Osteocyte (in vitro differentiated cells): ENCODE results near the gene TBCD. TPM values are rescaled to one million over a fixed set of nuclear protein-coding genes. Genes with fewer than 3 reads are reported as not detected.

ENCODE experiments used
- DNase-seq: peaks from one replicate; pipeline ENCODE4 v3.0.0; 2021; ENCODE audit warnings: mixed read lengths; ENCODE audit not compliant: unreplicated experiment; ENCODE audit errors: extremely low spot score
- H3K27ac Mint-ChIP-seq: one replicate; pipeline ENCODE4 v1.8.0; 2021; ENCODE audit warnings: mild to moderate bottlenecking, mixed read lengths; ENCODE audit not compliant: unreplicated experiment
- H3K27me3 Mint-ChIP-seq: one replicate; pipeline ENCODE4 v1.8.0; 2021; ENCODE audit warnings: mixed read lengths; ENCODE audit not compliant: unreplicated experiment
- H3K36me3 Mint-ChIP-seq: one replicate; pipeline ENCODE4 v1.8.0; 2021; ENCODE audit warnings: mixed read lengths; ENCODE audit not compliant: unreplicated experiment
- H3K4me1 Mint-ChIP-seq: one replicate; pipeline ENCODE4 v1.8.0; 2021; ENCODE audit warnings: mixed read lengths; ENCODE audit not compliant: unreplicated experiment
- H3K4me3 Mint-ChIP-seq: one replicate; pipeline ENCODE4 v1.8.0; 2021; ENCODE audit warnings: mild to moderate bottlenecking, moderate library complexity, mixed read lengths; ENCODE audit not compliant: unreplicated experiment
- H3K9me3 Mint-ChIP-seq: one replicate; pipeline ENCODE4 v1.8.0; 2021; ENCODE audit warnings: mixed read lengths; ENCODE audit not compliant: unreplicated experiment
- CTCF ChIP-seq: fragments of 200-600 bp; sonication (generic); IDR thresholded peaks from 2 replicates; pipeline ENCODE4 v1.5.0; 2021; ENCODE audit warnings: antibody characterized with exemption, mild to moderate bottlenecking, moderate library complexity
- total RNA-seq: library from RNA; stranded (reverse); gene quantifications from 2 replicates; pipeline ENCODE4 v1.2.1, GENCODE V29; 2021

The TBCD gene
- total RNA-seq, 1 donor from 2014 or later: 74.0 TPM

DNA sequence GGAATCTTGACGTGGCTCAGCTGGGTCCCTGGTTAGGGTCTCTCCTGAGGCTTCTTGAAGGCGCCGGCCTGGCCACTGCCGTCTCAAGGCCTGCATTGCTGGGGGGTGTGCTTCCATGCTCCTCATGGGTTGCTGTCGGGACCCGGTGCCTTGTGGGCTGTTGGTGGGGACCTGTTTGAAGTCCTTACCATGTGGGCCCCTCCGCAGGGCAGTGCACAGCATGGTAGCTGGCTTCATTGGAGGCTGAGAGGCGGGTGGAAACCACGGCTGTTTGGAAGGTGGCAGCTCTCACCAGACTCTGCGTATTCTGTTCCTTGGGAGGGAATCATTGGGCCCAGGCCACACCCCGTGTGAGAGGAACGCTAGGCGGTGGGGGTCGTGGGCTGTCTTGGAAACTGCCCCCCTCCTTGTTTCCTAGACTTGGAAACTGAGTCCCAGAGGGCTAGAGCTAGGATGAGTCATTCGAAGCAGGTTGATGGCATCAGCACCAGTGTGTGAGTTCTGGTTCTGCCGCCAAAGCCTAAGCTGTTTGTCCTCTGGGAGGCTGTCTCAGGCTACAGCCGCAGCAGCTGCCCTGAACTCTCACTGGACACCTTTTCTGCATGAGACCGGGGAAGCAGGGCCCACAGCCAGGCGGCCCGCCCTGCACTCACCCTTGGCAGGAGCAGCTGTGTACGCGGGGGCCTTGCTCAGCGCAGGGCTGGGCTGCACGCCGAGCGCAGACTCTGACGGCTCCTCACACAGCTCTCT, 52.8 kb downstream of the TBCD start:
- DNase-seq: no peak
- Mint-ChIP-seq H3K9me3 (no peaks in the 10 kb centered on the region), H3K27me3 (no peaks in the 10 kb centered on the region), H3K27ac (no peak overlapping the region), H3K36me3 (peaks cover 17% of the 10 kb centered on the region), H3K4me3 (no peak overlapping the region), H3K4me1 (peaks cover 12% of the 10 kb centered on the region)
- TF ChIP-seq CTCF: no peak

GRCh38 chr17:82805254-82805653, 53.4 kb downstream of the TBCD start:
- DNase-seq: no peak
- Mint-ChIP-seq H3K27ac (no peak overlapping the region), H3K4me1 (peaks cover 16% of the 10 kb centered on the region), H3K4me3 (no peak overlapping the region), H3K36me3 (peaks cover 14% of the 10 kb centered on the region), H3K9me3 (no peaks in the 10 kb centered on the region), H3K27me3 (no peaks in the 10 kb centered on the region)
- no peak for TF ChIP-seq CTCF

GRCh38 chr17:82805823-82806222, 54.0 kb downstream of the TBCD start:
- H3K4me3 Mint-ChIP-seq: no peak overlapping the region
- H3K9me3 Mint-ChIP-seq: no peaks in the 10 kb centered on the region
- peaks cover 19% of the 10 kb centered on the region for H3K4me1 Mint-ChIP-seq
- peaks cover 12% of the 10 kb centered on the region for H3K36me3 Mint-ChIP-seq
- no peak for TF ChIP-seq CTCF
- H3K27ac Mint-ChIP-seq: no peak overlapping the region
- no peaks in the 10 kb centered on the region for H3K27me3 Mint-ChIP-seq
- no peak for DNase-seq

DNA sequence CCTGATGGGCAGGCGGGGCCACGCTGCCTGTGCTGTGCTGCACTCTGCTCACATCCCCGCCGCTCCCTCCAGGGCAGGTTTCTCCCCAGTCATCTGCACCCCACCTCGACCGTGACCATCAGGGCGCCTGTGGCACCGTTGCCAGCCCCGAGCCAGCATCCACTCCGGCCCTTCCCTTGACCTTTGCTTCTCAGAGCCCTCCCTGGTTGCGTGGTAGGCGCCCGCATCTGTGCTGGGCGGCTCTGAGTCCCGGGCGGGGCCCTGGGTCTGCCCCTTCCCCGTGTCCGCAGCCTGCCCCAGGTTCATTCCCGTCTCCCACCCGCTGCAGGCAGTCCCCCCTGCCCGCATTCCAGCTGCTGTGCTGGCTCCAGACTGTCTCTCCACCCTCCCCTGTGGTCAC, 54.8 kb downstream of the TBCD start:
- H3K4me1 Mint-ChIP-seq: peaks cover 16% of the 10 kb centered on the region
- no peaks in the 10 kb centered on the region for H3K9me3 Mint-ChIP-seq
- TF ChIP-seq CTCF: no peak
- H3K36me3 Mint-ChIP-seq: peaks cover 6% of the 10 kb centered on the region
- no peak overlapping the region for H3K27ac Mint-ChIP-seq
- no peak overlapping the region for H3K4me3 Mint-ChIP-seq
- DNase-seq: no peak
- H3K27me3 Mint-ChIP-seq: no peaks in the 10 kb centered on the region

DNA sequence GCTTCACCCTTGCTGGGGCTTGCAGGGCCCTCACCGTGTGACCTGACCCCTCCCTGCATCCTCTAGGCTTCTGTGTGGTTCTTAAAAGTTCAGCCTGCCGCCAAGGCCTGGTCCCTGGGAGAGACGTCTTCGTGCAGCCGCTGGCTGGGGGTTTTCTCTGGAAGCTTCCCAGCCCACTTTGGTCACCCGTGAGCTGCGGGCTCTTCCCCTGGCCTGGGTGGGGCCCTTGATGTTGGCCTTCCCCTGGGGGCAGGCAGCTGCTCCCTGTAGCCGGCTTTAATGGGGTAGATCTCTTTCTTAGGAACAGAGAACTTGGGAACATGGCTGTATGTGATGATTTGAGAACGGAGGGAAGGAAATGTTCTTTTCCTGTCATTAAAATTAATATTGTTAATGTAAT, 55.2 kb downstream of the TBCD start:
- no peaks in the 10 kb centered on the region for H3K9me3 Mint-ChIP-seq
- TF ChIP-seq CTCF: no peak
- H3K4me3 Mint-ChIP-seq: no peak overlapping the region

More for the DNA sequence above, 55.2 kb downstream of the TBCD start:
- peaks cover 15% of the 10 kb centered on the region for H3K4me1 Mint-ChIP-seq
- H3K36me3 Mint-ChIP-seq: peaks cover 6% of the 10 kb centered on the region
- no peak for DNase-seq
- no peaks in the 10 kb centered on the region for H3K27me3 Mint-ChIP-seq
- no peak overlapping the region for H3K27ac Mint-ChIP-seq
